Vagina (tissue), 2 donors: ENCODE data around the gene LCMT1.

Experiments
- CTCF ChIP-seq, 3 experiments: fragments of 450-650 bp in 2 of 3; fragments of 200-600 bp in 1 of 3; sonication (generic) in 1 of 3; IDR thresholded peaks; one replicate each; pipeline ENCODE4 v1.5.1; 2017 to 2019; ENCODE audit warnings: antibody characterized with exemption in 3 of 3, mild to moderate bottlenecking in 2 of 3, moderate library complexity in 2 of 3
- POLR2AphosphoS5 ChIP-seq, 2 donors: sonication (generic); formaldehyde crosslinking; IDR thresholded peaks; one replicate each; pipeline ENCODE4 v1.9.0; 2017; ENCODE audit warnings: antibody characterized with exemption in 2 of 2, mild to moderate bottlenecking in 2 of 2, low read depth in 1 of 2; ENCODE audit not compliant: insufficient read depth in 1 of 2

- TF ChIP-seq POLR2AphosphoS5 (IDR thresholded peaks at IDR 0.05; ENCODE audit: insufficient read depth in 1 of 2, low read depth in 1 of 2) (no peak), CTCF (IDR thresholded peaks at IDR 0.05) (no peak)
Observed at GRCh38 chr16:25110387-25110947, 1.1 kb upstream of the LCMT1 start.
